Heart right ventricle (tissue), 16 donors: Measurements from ENCODE around the gene ERCC4. TPM values are rescaled to one million over a fixed set of nuclear protein-coding genes. Genes with fewer than 3 reads are reported as not detected.

Experiments
- ATAC-seq, 8 donors: fragments of 200-7000 bp; cut with Tn5 transposase; one replicate each; pipeline ENCODE4 v1.9.1; 2020; ENCODE audit warnings: mild to moderate bottlenecking in 8 of 8, moderate library complexity in 8 of 8, moderate number of reproducible peaks in 1 of 8
- DNase-seq, 2 donors: peaks; one replicate each; pipeline ENCODE4 v3.0.0-alpha.2; 2020
- H3K27ac ChIP-seq, 10 donors: fragments of 200-600 bp; sonication (generic) in 2 of 10; one replicate each; pipeline versions ENCODE4 v1.5.0 to v1.8.0; 2020 to 2022; ENCODE audit warnings: mild to moderate bottlenecking in 3 of 10
- H3K27me3 ChIP-seq, 7 donors: fragments of 200-600 bp; one replicate each; pipeline ENCODE4 v1.8.0; 2021 to 2022; ENCODE audit warnings: mild to moderate bottlenecking in 2 of 7
- H3K36me3 ChIP-seq, 9 donors: fragments of 200-600 bp; sonication (generic) in 1 of 9; one replicate each; pipeline versions ENCODE4 v1.5.0 to v1.8.0; 2020 to 2022; ENCODE audit warnings: mild to moderate bottlenecking in 2 of 9
- H3K4me1 ChIP-seq, 9 donors: fragments of 200-600 bp; sonication (generic) in 1 of 9; one replicate each; pipeline versions ENCODE4 v1.5.0 to v1.8.0; 2020 to 2022; ENCODE audit warnings: mild to moderate bottlenecking in 4 of 9
- H3K4me3 ChIP-seq, 10 donors: fragments of 200-600 bp; sonication (generic) in 2 of 10; one replicate each; pipeline versions ENCODE4 v1.5.0 to v1.8.0; 2020 to 2022; ENCODE audit warnings: mild to moderate bottlenecking in 7 of 10, moderate library complexity in 2 of 10
- H3K9me3 ChIP-seq, 11 donors: fragments of 200-600 bp in 10 of 11; sonication (generic) in 2 of 11; one replicate each; pipeline versions ENCODE4 v1.5.0 to v1.8.0; 2013 to 2022; ENCODE audit warnings: mild to moderate bottlenecking in 2 of 11, control low read depth in 1 of 11, moderate library complexity in 1 of 11
- CTCF ChIP-seq, 9 donors: fragments of 200-600 bp; sonication (generic) in 2 of 9; IDR thresholded peaks; one replicate each; pipeline versions ENCODE4 v1.5.0 to v1.8.0; 2021 to 2022; ENCODE audit warnings: antibody characterized with exemption in 9 of 9, mild to moderate bottlenecking in 5 of 9, moderate library complexity in 1 of 9
- WGBS, 2 donors: extraction: QIAGEN DNeasy Blood & Tissue Kit; methylation state at CpG; one replicate each; pipeline ENCODE4 v1.1.7; 2013; ENCODE audit warnings: inconsistent platforms in 1 of 2; 5-methylcytosine and 5-hydroxymethylcytosine counted together
- intact Hi-C, 10 donors: fragments of 100-400 bp; cut with DNase I; formaldehyde crosslinking; loops; one replicate each; pipeline versions ENCODE4 v1.11.1 to v1.14.2; 2022
- polyA plus RNA-seq, 2 donors: library from polyadenylated mRNA; stranded (reverse); fragments of 200-250 nt; gene quantifications; one replicate each; pipeline ENCODE4 v1.2.3, GENCODE V29; 2013
- total RNA-seq, 10 donors: library from RNA; stranded (reverse); fragmentation: NEBNext Ultra II Directional in 3 of 10; extraction: Animal tissue kit (Norgen Biotek cat#: 25700) in 3 of 10; gene quantifications; one replicate each; pipeline versions ENCODE4 v1.2.1 to v1.2.4, GENCODE V29; 2021 to 2023
- donor health status: Arrhythmogenic right ventricular cardiomyopathy.
- donor health status: ischemic (EF 13 %, LVEDD 7.1; RV severe dilation, severe dysfunction).
- donor health status: healthy with polysubstance abuse.
- donor health status: DM: no; HTN: yes; CAD: no.
- donor health status: DM: no; HTN: no; CAD: no.
- donor health status: ischemic (EF 25% LVEDD 6.9; RV normal size, moderate dysfunction).
- donor health status: ischemic (EF 25% LVEDD 5.7; RV mildly dilated, moderate dysfunction).
- donor health status: healthy.
- donor health status: DM: yes; HTN: yes; CAD: no.
- donor health status: Ischemic cardiomyopathy.
- donor health status: ischemic (EF 35%, LVEDD 5.7; RV mildly dilated, moderate dysfunction).
- donor health status: nonischemic (EF 11% LVEDD 7.7; RV severe dilation, severe dysfunction).
- donor health status: DM: yes; HTN: yes; CAD: no.
- donor health status: PGD.
- donor health status: ischemic (EF 29% LVEDD 5.4; RV normal size, mild dysfunction).
- donor health status: nonischemic (EF 23%, LVEDD 6.1; RV moderate dilation, normal function).

ERCC4 gene
- total and polyA plus RNA-seq, 12 donors: 1.3 to 13.1 (median 8.9) TPM

- Histone ChIP-seq H3K4me3 (no peak overlapping the region), H3K36me3 (no peaks in the 10 kb centered on the region), H3K4me1 (peaks cover 0 to 23% (median 11%) of the 10 kb centered on the region in 9 donors), H3K27ac (no peak overlapping the region), H3K27me3 (no peaks in the 10 kb centered on the region), H3K9me3 (peaks cover 0 to 5% (median 0%) of the 10 kb centered on the region in 11 donors)
- DNase-seq: no peak
- intact Hi-C loops: loop anchor here in 1 of 10 donors (5.0 kb wide), 1 partner anchor 35 kb away; no protein-coding TSS in a partner anchor
- TF ChIP-seq CTCF (IDR thresholded peaks at IDR 0.05): no peak
- ATAC-seq: no peak
- 79 to 92% methylated on average over 1 of the region's 1 CpG for WGBS, 2 donors
Observed at GRCh38 chr16:13962232-13962631, 42.3 kb downstream of the ERCC4 start.

- TF ChIP-seq CTCF (IDR thresholded peaks at IDR 0.05): no peak
- peaks cover 0 to 25% (median 4%) of the 10 kb centered on the region in 11 donors for H3K9me3 ChIP-seq
- H3K4me3 ChIP-seq: no peak overlapping the region
- H3K27me3 ChIP-seq: no peaks in the 10 kb centered on the region
- DNase-seq (no peak), ATAC-seq (no peak)
- H3K4me1 ChIP-seq: no peaks in the 10 kb centered on the region
- 66 to 76% methylated on average over 2 of the region's 2 CpGs for WGBS, 2 donors
- no peak overlapping the region for H3K27ac ChIP-seq
- no peaks in the 10 kb centered on the region for H3K36me3 ChIP-seq
- intact Hi-C loops: no loop called here
Observed at GRCh38 chr16:13968835-13969234, 48.9 kb downstream of the ERCC4 start.

GRCh38 chr16:13969711-13970110, 49.8 kb downstream of the ERCC4 start:
- intact Hi-C loops: no loop called here
- Histone ChIP-seq H3K9me3 (peaks cover 0 to 25% (median 4%) of the 10 kb centered on the region in 11 donors), H3K4me1 (no peaks in the 10 kb centered on the region), H3K27me3 (no peaks in the 10 kb centered on the region), H3K4me3 (no peak overlapping the region), H3K36me3 (no peaks in the 10 kb centered on the region), H3K27ac (no peak overlapping the region)
- no peak for TF ChIP-seq CTCF (IDR thresholded peaks at IDR 0.05)
- DNase-seq: no peak
- ATAC-seq: no peak
- 95 to 98% methylated on average over 3 of the region's 3 CpGs for WGBS, 2 donors

- Histone ChIP-seq H3K9me3 (peaks cover 0 to 25% (median 4%) of the 10 kb centered on the region in 11 donors), H3K4me3 (no peak overlapping the region), H3K27ac (no peak overlapping the region), H3K4me1 (no peaks in the 10 kb centered on the region), H3K36me3 (no peaks in the 10 kb centered on the region), H3K27me3 (no peaks in the 10 kb centered on the region)
- intact Hi-C loops: no loop called here
- DNase-seq: no peak
- TF ChIP-seq CTCF (IDR thresholded peaks at IDR 0.05): no peak
- no peak for ATAC-seq
Observed at GRCh38 chr16:13970708-13971422, 50.9 kb downstream of the ERCC4 start.
